Osteoblast (primary cell): ENCODE data around the gene KRTAP10-1. TPM values are rescaled to one million over a fixed set of nuclear protein-coding genes. Genes with fewer than 3 reads are reported as not detected.

Experiments used
- DNase-seq: peaks from one replicate; pipeline ENCODE4 v3.0.0; 2011; ENCODE audit warnings: low spot score, mixed read lengths; ENCODE audit not compliant: insufficient read length; ENCODE audit errors: missing footprints
- H2AFZ ChIP-seq: 2 replicates; pipeline ENCODE4 v1.6.0; 2011; ENCODE audit warnings: mild to moderate bottlenecking, low read length
- H3K27ac ChIP-seq: 2 replicates; pipeline ENCODE4 v1.5.1; 2011; ENCODE audit warnings: mild to moderate bottlenecking, low read depth, low read length, moderate library complexity
- H3K27me3 ChIP-seq: 2 replicates; pipeline ENCODE4 v1.6.0; 2012; ENCODE audit warnings: mild to moderate bottlenecking, control low read depth, inconsistent platforms, low read length, moderate library complexity; ENCODE audit not compliant: insufficient read depth
- H3K36me3 ChIP-seq: 2 replicates; pipeline ENCODE4 v1.5.1; 2011; ENCODE audit warnings: mild to moderate bottlenecking, low read length, control low read depth, moderate library complexity; ENCODE audit not compliant: insufficient read depth
- H3K4me1 ChIP-seq: 2 replicates; pipeline ENCODE4 v1.5.1; 2011; ENCODE audit warnings: mild to moderate bottlenecking, low read length, control low read depth, moderate library complexity; ENCODE audit not compliant: insufficient read depth
- H3K4me2 ChIP-seq: 2 replicates; pipeline ENCODE4 v1.6.0; 2011; ENCODE audit warnings: mild to moderate bottlenecking, low read length; ENCODE audit not compliant: insufficient read depth
- H3K4me3 ChIP-seq: fragments of 200-600 bp; sonication (generic); 3 replicates; pipeline ENCODE4 v1.5.1; 2012; ENCODE audit warnings: mild to moderate bottlenecking, low read length, inconsistent platforms; ENCODE audit not compliant: insufficient read depth
- H3K79me2 ChIP-seq: 2 replicates; pipeline ENCODE4 v1.6.0; 2012; ENCODE audit warnings: mild to moderate bottlenecking, low read length, control low read depth, inconsistent platforms; ENCODE audit not compliant: insufficient read depth
- H3K9me3 ChIP-seq: 2 replicates; pipeline ENCODE4 v1.5.1; 2011; ENCODE audit warnings: low read depth, low read length, control low read depth
- H4K20me1 ChIP-seq: 2 replicates; pipeline ENCODE4 v1.6.0; 2012; ENCODE audit warnings: mild to moderate bottlenecking, low read length, control low read depth; ENCODE audit not compliant: insufficient read depth
- CTCF ChIP-seq: IDR thresholded peaks from 2 replicates; pipeline ENCODE4 v1.5.1; 2011; ENCODE audit warnings: mild to moderate bottlenecking, low read depth, low read length, moderate library complexity; ENCODE audit errors: extremely low read depth
- total RNA-seq: library from RNA; depleted of rRNA; stranded (reverse); fragments of >200 nt; gene quantifications from 2 replicates; pipeline ENCODE4 v1.2.3, GENCODE V29; 2012

The KRTAP10-1 gene
- total RNA-seq, 1 donor: not detected

GRCh38 chr21:44530903-44531605, 8.9 kb downstream of the KRTAP10-1 start:
- H3K79me2 ChIP-seq: no peaks in the 10 kb centered on the region

GRCh38 chr21:44530221-44530902, 9.6 kb downstream of the KRTAP10-1 start:
- H3K4me3 ChIP-seq: no peak overlapping the region
- no peaks in the 10 kb centered on the region for H3K27me3 ChIP-seq
- no peak overlapping the region for H3K4me2 ChIP-seq
- H3K4me1 ChIP-seq: no peaks in the 10 kb centered on the region
- no peak overlapping the region for H3K27ac ChIP-seq
- H3K36me3 ChIP-seq: no peaks in the 10 kb centered on the region
- no peaks in the 10 kb centered on the region for H3K9me3 ChIP-seq
- peak; percentile 65 for DNase-seq
- no peaks in the 10 kb centered on the region for H4K20me1 ChIP-seq
- TF ChIP-seq CTCF: no peak
- H3K79me2 ChIP-seq: no peaks in the 10 kb centered on the region
- no peak overlapping the region for H2AFZ ChIP-seq

More at GRCh38 chr21:44530903-44531605, 8.9 kb downstream of the KRTAP10-1 start:
- no peaks in the 10 kb centered on the region for H3K9me3 ChIP-seq
- no peaks in the 10 kb centered on the region for H3K27me3 ChIP-seq
- DNase-seq: peak; percentile 48
- no peak overlapping the region for H2AFZ ChIP-seq
- TF ChIP-seq CTCF: no peak
- H3K4me3 ChIP-seq: no peak overlapping the region
- H3K4me1 ChIP-seq: no peaks in the 10 kb centered on the region
- H3K36me3 ChIP-seq: no peaks in the 10 kb centered on the region
- H3K4me2 ChIP-seq: no peak overlapping the region
- H4K20me1 ChIP-seq: no peaks in the 10 kb centered on the region
- no peak overlapping the region for H3K27ac ChIP-seq

GRCh38 chr21:44529503-44530125, 10.4 kb downstream of the KRTAP10-1 start:
- no peak overlapping the region for H3K4me2 ChIP-seq
- H3K27ac ChIP-seq: no peak overlapping the region
- no peaks in the 10 kb centered on the region for H3K79me2 ChIP-seq
- H3K9me3 ChIP-seq: no peaks in the 10 kb centered on the region
- H4K20me1 ChIP-seq: no peaks in the 10 kb centered on the region
- no peak for TF ChIP-seq CTCF
- peak; percentile 81 for DNase-seq
- no peaks in the 10 kb centered on the region for H3K27me3 ChIP-seq
- H3K4me1 ChIP-seq: no peaks in the 10 kb centered on the region
- H3K36me3 ChIP-seq: no peaks in the 10 kb centered on the region
- H2AFZ ChIP-seq: no peak overlapping the region
- H3K4me3 ChIP-seq: no peak overlapping the region

- H3K4me1 ChIP-seq: no peaks in the 10 kb centered on the region
- peak; percentile 61 for DNase-seq
- no peak overlapping the region for H3K4me2 ChIP-seq
- no peaks in the 10 kb centered on the region for H3K9me3 ChIP-seq
- TF ChIP-seq CTCF: no peak
- H3K27me3 ChIP-seq: no peaks in the 10 kb centered on the region
- H3K4me3 ChIP-seq: no peak overlapping the region
- no peaks in the 10 kb centered on the region for H3K79me2 ChIP-seq
- H2AFZ ChIP-seq: no peak overlapping the region
- H3K27ac ChIP-seq: no peak overlapping the region
- H3K36me3 ChIP-seq: no peaks in the 10 kb centered on the region
- H4K20me1 ChIP-seq: no peaks in the 10 kb centered on the region
Measured at GRCh38 chr21:44529011-44529421, 11.0 kb downstream of the KRTAP10-1 start.
